Measurements from ENCODE around the gene MAN1C1.

Gene MAN1C1

DNA sequence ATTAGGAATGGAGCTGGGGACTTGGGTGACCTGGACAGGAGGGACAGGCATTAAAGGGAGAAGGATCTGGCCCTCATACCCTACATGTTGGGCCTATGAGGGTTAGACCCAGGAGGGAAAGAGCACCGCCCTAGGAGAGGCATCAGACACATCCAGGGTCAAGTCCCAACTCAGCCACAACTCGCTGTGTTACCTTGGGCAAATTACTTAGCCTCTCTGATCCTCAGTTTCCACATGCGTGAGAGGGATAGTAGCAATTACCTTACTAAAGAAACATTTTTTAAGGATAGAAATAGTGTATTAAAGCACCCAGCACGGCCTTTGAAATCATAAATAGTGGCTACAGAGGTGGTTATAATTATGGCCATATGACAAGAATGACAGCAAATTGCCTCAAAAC lies 163.3 kb downstream of the MAN1C1 start:
- ChIA-PET CTCF (interaction anchor here (0.6 kb wide), 1 partner anchor 160 kb away, joined by 3 read pairs; no protein-coding TSS in a partner anchor), POLR2A (ENCODE audit: low non-redundant PET) (no interaction called here)
- TF ChIP-seq, protein P1, sequence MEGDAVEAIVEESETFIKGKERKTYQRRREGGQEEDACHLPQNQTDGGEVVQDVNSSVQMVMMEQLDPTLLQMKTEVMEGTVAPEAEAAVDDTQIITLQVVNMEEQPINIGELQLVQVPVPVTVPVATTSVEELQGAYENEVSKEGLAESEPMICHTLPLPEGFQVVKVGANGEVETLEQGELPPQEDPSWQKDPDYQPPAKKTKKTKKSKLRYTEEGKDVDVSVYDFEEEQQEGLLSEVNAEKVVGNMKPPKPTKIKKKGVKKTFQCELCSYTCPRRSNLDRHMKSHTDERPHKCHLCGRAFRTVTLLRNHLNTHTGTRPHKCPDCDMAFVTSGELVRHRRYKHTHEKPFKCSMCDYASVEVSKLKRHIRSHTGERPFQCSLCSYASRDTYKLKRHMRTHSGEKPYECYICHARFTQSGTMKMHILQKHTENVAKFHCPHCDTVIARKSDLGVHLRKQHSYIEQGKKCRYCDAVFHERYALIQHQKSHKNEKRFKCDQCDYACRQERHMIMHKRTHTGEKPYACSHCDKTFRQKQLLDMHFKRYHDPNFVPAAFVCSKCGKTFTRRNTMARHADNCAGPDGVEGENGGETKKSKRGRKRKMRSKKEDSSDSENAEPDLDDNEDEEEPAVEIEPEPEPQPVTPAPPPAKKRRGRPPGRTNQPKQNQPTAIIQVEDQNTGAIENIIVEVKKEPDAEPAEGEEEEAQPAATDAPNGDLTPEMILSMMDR (conservative IDR thresholded peaks at IDR 0.05; ENCODE audit: low read depth): no peak
- no peak for DNase-seq (ENCODE audit: low spot score)
- no peak overlapping the region for H3K27ac ChIP-seq

GRCh38 chr1:25780318-25781129 lies 163.9 kb downstream of the MAN1C1 start:
- CTCF ChIA-PET: interaction anchor here (0.6 kb wide), 1 partner anchor 161 kb away, joined by 3 read pairs; no protein-coding TSS in a partner anchor

DNA sequence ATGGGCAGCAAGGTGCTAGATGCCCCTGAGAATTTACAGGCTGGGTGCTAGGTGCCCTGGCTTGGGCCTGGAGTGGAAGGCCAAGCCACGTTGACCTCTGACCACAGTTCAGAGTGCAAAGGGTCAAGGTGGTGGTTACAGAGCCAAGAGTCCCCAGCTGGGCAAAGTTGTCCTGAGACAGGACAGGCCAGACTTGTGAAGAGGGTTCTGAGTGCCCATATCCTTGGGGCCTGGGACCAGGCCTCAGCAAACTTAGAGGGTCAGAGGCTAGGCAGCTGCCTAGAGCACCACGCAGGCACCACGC lies 164.5 kb downstream of the MAN1C1 start:
- DNase-seq (ENCODE audit: low spot score): no peak
- no peak overlapping the region; the same call in 1 of the 2 replicates for H3K27ac ChIP-seq
- ChIA-PET CTCF (no interaction called here), POLR2A (ENCODE audit: low non-redundant PET) (no interaction called here)
- TF ChIP-seq, protein P1 (conservative IDR thresholded peaks at IDR 0.05; ENCODE audit: low read depth): no peak

More at GRCh38 chr1:25780318-25781129, 163.9 kb downstream of the MAN1C1 start:
- DNase-seq (ENCODE audit: low spot score): no peak
- POLR2A ChIA-PET (ENCODE audit: low non-redundant PET): no interaction called here
- TF ChIP-seq, protein P1 (conservative IDR thresholded peaks at IDR 0.05; ENCODE audit: low read depth): no peak
- peak overlapping the region; percentile 30; the same call in 1 of the 2 replicates for H3K27ac ChIP-seq

DNA sequence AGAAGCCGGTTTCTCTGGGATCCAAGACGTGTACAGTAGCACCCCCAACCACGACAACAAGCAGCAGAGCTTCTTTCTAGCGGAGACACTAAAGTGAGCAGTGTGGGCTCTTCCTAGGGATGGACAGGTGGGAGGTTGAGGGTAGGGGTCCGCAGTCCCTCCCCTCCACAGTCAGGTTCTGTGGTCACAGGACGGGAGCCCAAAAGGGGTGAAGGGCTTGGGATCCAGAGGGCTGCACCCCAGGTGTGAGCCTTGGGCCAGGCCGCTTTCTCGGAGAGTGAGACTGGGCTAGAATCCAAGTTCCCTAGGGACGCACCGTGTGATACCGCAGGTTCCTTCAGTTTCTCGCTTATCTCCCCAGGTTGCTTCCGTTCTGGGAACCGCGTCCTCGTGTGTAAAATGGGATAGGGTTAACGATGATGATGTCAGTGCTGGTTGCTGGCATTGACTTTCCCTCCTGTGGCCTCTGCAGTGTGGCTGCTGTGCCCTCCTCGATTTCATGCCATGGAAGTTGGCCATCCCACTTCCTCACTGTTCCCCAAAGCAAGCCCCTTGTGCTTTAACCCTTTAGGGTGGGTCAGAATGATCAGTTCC lies 166.1 kb downstream of the MAN1C1 start:
- CTCF ChIA-PET: no interaction called here
- no peak overlapping the region for H3K27ac ChIP-seq
- DNase-seq (ENCODE audit: low spot score): no peak
- TF ChIP-seq, protein P1 (conservative IDR thresholded peaks at IDR 0.05; ENCODE audit: low read depth): no peak
- POLR2A ChIA-PET (ENCODE audit: low non-redundant PET): no interaction called here

GRCh38 chr1:25784575-25785051 lies 168.0 kb downstream of the MAN1C1 start:
- no peak for DNase-seq (ENCODE audit: low spot score)
- TF ChIP-seq, protein P1 (conservative IDR thresholded peaks at IDR 0.05; ENCODE audit: low read depth): no peak
- ChIA-PET POLR2A (ENCODE audit: low non-redundant PET) (no interaction called here), CTCF (interaction anchor here (0.6 kb wide), 1 partner anchor 153 kb away, joined by 3 read pairs; no protein-coding TSS in a partner anchor)
- no peak overlapping the region for H3K27ac ChIP-seq

- no peak for DNase-seq (ENCODE audit: low spot score)
- ChIA-PET CTCF (no interaction called here), POLR2A (ENCODE audit: low non-redundant PET) (no interaction called here)
- no peak overlapping the region for H3K27ac ChIP-seq
- TF ChIP-seq, protein P1 (conservative IDR thresholded peaks at IDR 0.05; ENCODE audit: low read depth): no peak
These were observed 168.9 kb downstream of the MAN1C1 start for GRCh38 chr1:25785333-25786067.

All from RWPE1 (cell line).